SH-SY5Y (cell line): ENCODE measurements around the gene NEUROG1.

Experiments used
- GATA2 ChIP-seq: IDR thresholded peaks from 2 replicates; pipeline ENCODE4 v1.6.1; 2011; ENCODE audit warnings: mild to moderate bottlenecking, low read depth, low read length
- GATA3 ChIP-seq: IDR thresholded peaks from 2 replicates; pipeline ENCODE4 v1.6.1; 2011; ENCODE audit warnings: low read depth, mild to moderate bottlenecking, low read length, moderate library complexity

GRCh38 chr5:135584276-135584675 lies 48.5 kb upstream of the NEUROG1 start:
- TF ChIP-seq GATA2 (no peak), GATA3 (no peak)
